ENCODE results near the gene LIPC.

DNA sequence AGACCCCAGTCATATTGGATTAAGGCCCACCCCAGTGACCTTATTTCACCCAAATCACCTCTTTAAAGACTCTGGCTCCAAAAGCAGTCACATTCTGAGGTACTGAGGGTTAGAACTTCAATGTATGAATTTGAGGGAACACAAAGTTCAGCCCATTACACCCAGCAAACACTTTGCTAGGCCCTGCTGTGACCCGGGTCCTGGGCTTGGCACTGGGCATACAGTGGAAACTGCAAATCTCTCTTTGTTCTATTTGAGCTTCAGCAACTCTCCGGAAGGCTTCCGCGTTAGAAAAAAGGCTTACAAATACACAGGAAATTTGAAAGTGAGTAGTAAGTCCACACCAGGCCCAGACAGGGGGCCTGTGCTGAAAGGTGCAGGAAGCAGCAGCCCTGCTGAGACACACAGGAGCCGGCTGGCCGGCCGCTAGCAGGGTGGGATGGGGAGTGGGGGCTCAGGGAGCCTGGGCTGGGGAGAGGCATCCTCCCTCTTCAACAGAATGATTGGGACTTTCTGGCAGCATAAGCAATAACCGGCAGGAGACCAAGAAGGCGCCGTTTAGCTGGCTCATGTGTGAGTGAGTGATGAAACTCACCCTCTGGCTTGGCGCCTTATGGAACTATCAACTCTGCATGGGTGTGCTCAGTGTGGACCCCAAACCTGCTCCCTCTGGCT is 13.0 kb downstream of the LIPC start:
- TF ChIP-seq POLR2A (IDR thresholded peaks at IDR 0.05) (no peak), EP300 (IDR thresholded peaks at IDR 0.05) (no peak), POLR2AphosphoS5 (IDR thresholded peaks at IDR 0.05) (no peak)
- TF ChIP-seq, protein P1, sequence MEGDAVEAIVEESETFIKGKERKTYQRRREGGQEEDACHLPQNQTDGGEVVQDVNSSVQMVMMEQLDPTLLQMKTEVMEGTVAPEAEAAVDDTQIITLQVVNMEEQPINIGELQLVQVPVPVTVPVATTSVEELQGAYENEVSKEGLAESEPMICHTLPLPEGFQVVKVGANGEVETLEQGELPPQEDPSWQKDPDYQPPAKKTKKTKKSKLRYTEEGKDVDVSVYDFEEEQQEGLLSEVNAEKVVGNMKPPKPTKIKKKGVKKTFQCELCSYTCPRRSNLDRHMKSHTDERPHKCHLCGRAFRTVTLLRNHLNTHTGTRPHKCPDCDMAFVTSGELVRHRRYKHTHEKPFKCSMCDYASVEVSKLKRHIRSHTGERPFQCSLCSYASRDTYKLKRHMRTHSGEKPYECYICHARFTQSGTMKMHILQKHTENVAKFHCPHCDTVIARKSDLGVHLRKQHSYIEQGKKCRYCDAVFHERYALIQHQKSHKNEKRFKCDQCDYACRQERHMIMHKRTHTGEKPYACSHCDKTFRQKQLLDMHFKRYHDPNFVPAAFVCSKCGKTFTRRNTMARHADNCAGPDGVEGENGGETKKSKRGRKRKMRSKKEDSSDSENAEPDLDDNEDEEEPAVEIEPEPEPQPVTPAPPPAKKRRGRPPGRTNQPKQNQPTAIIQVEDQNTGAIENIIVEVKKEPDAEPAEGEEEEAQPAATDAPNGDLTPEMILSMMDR (IDR thresholded peaks at IDR 0.05), result no peak

Measured in stomach (tissue), 4 donors.